Left renal cortex interstitium (tissue), 4 donors: ENCODE measurements around the gene RPS6KB2. TPM values are rescaled to one million over a fixed set of nuclear protein-coding genes. Genes with fewer than 3 reads are reported as not detected.

Source experiments
- DNase-seq, 4 donors: peaks; one replicate each; pipeline ENCODE4 v3.0.0-alpha.2; 2013; ENCODE audit warnings: low read depth in 4 of 4, low spot score in 2 of 4, missing footprints in 1 of 4
- polyA plus RNA-seq, 4 donors: library from polyadenylated mRNA; unstranded; fragments of 120-200 nt; gene quantifications; one replicate each; pipeline ENCODE4 v1.2.1, GENCODE V29; 2013; ENCODE audit not compliant: insufficient read length in 4 of 4

Gene RPS6KB2
- polyA plus RNA-seq, 4 donors: 40.5 to 48.6 (median 44.9) TPM

DNA sequence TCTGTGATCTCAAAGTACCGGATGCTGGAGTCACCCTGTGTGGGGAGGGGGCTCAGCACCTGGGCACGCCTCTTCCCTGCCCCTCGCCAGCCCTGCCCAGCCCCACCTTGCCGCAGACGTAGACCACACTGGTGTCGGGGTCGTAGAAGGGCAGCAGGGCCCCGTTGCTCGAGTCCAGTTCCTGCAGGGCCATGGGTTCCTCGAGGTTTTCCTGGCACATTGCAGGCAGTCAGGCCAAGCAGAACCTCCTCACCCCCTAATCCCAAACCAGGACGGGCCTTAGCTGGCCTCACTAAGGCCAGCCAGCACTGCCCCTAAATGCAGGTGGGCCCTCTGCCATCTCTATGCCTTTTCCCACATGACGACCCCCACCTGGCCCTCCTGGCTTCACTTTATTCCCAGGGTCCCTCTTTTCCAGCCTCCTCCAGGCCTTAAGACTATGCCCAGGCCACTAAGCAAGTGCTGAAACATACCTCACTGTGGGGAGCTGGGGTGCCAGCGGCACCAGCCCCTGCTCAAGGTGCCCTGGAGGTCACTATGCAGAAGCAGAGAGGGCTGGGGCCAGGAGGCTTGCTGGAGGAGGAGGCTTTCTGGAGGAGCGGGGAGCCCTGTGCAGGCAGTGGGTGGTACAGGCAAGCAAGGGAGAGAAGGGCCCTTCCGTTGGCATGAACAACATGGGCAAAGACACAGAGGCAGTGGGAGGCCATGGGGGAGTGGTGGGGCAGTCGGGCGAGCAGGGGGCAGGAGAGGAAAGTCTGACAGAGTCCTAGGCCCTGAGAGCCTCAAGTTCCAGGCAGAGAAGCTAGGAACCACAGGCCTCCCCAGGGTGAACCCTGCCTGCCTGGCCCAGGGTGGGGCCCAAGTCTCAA lies 12.2 kb downstream of the RPS6KB2 start:
- DNase-seq: no peak

GRCh38 chr11:67441098-67441563 lies 12.8 kb downstream of the RPS6KB2 start:
- DNase-seq: no peak

DNA sequence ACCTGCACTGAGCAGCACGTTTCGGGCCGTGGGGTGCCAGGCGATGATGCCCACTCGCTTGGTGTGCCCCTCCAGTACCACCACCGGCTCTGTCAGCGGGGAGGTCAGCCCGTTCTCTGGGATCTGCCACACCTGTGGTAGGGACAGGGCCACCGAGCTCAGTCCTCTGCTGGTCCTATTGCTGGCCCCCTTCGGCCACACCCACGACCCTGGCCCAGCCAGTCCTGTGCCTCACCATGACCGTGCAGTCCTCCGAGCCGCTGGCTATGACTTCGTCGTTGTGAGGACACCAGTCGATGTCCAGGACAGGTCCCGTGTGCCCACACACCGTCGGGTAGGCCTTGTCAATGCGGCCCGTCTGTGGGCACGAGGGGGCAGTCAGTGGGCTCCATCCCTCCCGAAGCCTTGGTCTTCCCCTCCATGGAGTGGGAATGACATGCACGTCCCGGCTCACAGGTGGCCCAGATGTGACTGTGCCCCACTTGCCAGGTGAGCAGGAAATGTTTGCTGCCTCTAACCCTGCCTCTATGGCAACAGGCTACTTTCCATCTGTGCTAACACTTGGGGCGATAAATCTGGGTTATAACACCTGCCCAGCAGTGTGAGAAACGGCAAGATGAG lies 13.5 kb downstream of the RPS6KB2 start:
- DNase-seq: no peak

DNA sequence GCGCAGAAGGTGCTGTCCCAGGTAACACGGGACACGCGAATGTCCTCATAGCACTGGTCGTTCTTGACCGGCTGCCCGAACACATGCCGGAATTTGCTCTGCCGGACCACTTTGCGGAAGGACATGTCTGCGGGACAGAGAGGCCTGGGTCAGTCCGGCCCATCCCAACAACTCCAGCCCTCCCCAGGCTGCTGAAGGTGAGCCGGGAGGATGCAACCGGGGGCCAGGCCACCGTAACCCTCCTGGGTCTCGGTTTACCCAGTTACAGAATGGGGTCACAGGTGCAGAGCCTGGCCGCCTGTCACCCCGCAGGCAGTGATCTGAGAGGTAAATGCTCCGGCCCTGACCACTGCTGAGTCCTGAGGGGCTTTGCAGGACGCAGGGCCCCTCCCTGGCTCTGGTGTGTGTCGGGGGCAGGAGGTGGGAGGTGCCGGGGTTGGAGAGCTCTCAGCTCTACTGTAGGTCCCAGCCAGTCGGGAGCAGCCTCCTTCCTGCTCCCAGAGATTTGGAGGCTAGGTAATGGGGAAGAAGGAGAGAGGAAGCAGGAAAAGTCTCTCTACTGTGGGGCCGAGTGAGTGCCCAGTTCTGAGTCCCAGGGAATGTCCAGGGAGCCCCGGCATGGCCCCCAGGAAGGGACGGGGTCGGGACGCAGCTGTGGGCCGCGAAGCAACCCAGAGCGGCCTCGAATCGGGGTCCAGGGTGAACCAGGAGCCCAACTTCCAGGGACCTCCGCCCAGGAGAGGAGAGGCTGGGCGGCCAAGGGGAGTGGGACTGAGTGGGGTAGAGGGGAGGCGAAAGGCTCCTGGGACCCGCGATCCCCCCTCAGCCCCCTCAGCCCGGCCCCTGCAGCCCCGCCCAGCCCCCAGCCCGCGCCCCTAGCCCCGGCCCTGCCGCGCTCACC lies 14.5 kb downstream of the RPS6KB2 start:
- DNase-seq: no peak

DNA sequence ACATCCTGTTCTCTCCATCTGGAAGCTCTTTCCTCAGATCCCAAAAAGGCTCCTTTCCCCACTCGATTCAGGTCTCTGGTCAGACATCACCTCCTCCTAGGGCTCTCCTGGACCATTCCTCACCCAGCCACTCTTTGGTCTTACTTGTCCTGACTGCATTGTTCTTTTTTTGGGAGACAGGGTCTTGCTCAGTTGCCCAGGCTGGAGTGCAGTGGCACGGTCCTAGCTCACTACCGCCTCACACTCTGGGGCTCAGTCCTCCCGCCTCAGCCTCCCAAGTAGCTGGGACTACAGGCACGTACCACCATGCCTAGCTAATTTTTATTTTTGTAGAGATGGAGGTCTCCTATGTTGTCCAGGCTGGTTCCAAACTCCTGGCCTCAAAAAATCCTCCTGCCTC lies 17.2 kb downstream of the RPS6KB2 start:
- no peak for DNase-seq

DNA sequence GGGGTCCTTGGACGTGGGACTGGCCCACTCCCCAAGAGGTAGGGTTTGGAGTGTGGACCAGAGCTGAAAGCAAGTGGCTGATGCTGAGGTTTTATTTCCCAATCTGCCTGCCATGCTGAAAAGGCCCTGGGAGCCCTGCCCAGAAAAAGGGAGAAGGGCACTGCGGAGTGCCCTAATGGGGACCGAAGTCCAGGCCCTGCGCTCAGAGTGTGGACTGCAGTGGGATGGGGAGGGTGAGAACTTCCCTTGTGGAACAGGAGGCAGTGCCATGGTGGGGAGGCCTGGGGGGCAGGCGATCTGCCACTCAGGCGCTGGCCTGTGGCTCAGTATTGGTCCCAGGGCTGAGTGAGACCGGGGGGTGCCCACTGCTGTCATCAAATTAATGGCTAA lies 19.9 kb downstream of the RPS6KB2 start:
- DNase-seq: no peak

DNA sequence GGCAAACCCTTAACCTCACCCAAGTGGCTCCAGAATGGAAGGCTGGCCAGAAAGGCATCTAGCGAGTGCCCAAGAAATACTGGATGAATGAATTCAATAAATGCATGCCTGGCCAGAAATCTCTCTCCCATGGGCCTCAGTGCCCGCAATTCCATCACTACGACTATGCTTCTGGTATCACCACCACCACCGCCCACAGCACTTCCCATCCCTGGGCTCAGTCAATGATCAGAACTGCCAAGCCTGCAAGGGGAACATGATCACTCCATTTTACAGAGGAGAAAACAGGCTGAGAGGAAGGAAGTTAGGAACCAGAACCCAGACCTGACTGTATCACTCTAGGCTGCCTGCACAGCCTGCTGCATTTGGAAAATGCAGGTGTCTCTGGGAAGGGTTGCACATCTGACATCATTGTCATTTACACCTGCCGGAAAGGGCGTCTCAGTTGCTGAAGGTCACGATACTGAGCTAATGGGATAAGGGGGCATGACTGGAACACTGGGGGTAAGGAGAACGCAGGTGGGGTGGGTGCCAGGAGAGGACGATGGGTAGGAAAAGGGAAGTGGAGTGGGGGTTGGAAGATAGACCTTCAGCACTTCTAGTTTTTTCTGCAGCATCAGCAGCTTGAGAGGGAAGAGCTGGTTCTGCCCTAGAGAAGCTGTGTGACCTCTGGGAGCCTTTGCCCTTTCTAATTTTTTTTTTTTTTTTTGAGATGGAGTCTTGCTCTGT lies 21.0 kb downstream of the RPS6KB2 start:
- no peak for DNase-seq

GRCh38 chr11:67450796-67451657 lies 22.7 kb downstream of the RPS6KB2 start:
- no peak for DNase-seq

DNA sequence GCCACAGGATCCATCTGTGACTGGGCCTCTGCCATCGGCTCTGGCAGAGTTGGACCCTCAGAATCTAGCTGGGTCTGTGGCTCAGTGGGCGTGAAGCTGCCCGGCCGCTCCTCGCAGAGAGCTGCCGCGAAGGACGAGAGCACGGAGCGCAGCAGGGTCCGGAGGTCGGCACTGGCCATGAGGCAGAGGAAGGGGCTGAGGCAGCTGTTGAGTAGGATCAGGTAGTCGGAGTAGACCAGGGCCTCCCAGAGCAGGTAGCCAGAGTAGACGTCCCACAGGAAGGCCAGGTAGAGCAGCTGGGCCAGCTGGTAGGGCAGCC lies 23.3 kb downstream of the RPS6KB2 start:
- DNase-seq: no peak

DNA sequence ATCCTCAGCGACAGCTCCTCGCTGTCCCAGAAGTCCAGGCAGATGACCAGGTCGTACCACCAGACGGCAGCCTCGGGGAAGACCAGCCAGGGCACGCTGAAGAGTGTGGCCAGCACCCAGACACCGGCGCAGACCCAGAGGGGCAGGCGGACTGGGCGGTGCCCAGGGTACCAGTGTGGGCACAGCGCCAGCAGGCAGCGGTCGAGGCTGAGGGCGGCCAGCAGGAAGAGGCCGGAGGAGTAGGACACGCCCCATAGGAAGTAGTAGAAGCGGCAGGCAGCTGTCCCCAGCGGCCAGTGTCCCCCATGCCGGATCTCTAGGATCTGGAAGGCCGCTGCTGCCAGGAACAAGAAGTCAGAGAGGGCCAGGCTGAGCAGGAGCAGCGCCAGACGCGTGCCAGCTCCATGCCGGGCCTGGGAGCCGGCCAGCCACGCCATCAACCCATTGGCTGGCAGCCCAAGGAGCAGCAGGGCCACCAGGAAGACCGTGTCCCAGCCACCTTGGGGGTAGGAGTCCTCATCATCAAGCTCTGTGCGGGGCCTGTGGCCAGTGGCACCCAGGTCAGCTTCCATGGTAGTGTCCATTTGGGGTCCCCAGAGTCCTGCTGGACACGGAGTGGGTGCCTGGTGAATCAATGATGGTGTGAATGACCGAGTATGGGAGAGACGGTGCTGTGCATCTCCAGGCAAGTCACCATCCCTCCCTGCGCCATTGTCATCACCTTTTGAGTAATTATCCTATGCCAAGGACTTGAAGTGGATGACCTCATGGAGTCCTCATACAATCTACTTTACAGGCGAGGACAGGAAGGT lies 24.1 kb downstream of the RPS6KB2 start, which contains the start of gene GPR152:
GPR152 (minus strand) TSS at position 589 of the 812 bp plus-strand sequence; CDS start at position 584, 5 bp downstream.
- no peak for DNase-seq

DNA sequence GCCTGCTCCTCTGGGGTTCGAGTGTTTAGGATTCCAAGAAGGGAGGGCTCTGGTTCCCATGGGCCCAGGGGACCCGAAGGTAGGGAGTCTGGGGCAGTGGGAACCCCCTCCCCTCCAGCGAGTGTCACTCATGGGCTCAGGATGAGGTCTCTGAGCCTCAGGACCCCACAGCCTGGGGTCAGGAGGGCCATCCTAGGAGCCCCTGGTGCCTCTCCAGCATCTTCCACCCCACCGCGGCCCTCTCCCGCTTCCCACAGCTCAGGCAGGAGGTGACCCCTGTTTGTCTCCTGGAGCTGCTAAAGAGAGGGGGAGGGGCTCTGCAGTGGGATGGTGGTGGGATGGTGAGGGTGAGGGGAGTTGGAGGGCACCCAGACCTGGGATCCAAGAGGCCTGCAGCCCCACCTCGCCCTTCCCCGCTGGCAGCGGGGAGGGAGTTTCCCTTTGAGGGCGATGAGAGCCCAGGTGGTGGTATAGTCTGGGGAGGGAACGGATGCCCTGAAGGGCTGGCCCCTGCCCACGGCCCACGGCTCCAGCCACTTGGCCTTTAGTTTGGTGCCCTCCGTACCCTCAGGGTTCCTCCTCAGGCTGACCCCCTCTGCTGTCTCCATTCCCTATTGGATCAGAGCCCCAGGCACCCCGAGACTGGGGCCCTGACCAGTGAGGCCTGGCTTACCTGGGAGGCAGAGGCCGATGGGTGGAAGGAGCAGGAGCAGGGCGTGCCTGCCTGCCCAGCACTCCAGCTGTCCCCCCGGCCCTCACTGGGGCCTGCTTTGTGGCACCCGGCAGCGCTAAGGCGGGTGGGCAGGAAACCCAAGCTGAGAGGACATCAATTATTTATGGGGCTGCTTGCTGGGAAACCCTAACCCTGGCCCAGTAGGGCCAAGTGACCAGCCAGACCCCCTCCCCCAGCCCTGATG lies 25.8 kb downstream of the RPS6KB2 start:
- DNase-seq: no peak

DNA sequence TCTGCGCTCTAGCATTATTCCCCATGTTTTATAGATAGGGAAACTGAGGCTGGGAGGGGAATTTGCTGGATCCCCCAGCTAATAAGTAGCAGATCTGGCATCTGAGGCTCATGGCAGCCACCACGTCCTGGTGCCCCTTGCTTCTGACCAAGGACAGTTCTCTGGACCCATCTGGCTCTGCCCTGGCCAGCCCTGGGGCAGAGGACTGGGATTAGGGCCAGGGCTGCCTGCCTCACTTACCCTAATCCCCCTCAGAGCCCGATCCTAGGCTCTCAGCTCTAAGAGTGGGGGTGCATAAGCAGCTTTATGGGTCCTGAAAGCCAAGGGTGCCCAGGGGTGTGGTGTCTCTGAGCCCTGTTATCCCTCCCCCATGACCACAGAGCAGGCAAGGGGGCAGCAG lies 26.8 kb downstream of the RPS6KB2 start, which contains the start of gene CABP4:
CABP4 (plus strand) TSS at position 301 of the 400 bp plus-strand sequence; CDS start at position 371, 70 bp downstream.
- no peak for DNase-seq

- DNase-seq: no peak
These were observed 27.9 kb downstream of the RPS6KB2 start for GRCh38 chr11:67456068-67456705.

GRCh38 chr11:67457453-67457852 lies 29.2 kb downstream of the RPS6KB2 start:
- no peak for DNase-seq

DNA sequence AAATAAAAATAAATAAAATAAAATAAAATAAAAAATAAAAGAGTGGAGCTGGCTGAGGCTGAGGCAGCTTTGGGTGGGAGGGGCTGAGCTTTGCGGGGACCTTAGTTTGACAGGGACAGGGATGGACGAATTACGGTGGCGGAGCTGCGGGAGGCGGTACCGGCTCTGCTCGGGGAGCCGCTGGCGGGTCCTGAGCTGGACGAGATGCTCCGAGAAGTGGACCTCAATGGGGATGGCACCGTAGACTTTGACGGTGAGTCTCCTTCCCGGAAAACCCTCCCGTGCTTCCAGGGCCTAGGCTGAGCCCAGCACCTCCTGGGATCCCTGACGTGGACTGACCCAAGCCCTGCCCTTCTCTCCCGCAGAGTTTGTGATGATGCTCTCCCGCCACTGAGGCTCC lies 30.0 kb downstream of the RPS6KB2 start:
- no peak for DNase-seq

DNA sequence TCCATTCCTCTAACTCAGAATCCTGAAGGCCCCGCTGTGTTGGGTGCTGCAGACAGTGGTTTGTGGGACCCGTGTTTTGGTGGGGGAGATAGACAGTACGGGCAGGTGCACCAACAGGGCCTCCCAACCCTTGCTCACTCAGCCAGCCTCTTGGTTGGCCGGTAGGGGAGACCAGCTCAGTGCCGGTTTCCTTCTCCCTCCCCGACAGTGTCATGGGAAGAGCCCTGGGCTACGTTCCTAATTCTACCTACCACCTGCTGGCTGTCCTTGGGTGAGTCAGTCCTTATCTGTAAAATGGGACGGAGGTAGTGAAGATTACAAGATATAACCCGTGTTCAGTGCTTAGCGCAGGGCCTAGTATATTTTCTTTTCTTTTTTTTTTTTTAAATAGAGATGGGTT lies 34.9 kb downstream of the RPS6KB2 start:
- no peak for DNase-seq
